ENCODE results near the gene GRM4.

DNA sequence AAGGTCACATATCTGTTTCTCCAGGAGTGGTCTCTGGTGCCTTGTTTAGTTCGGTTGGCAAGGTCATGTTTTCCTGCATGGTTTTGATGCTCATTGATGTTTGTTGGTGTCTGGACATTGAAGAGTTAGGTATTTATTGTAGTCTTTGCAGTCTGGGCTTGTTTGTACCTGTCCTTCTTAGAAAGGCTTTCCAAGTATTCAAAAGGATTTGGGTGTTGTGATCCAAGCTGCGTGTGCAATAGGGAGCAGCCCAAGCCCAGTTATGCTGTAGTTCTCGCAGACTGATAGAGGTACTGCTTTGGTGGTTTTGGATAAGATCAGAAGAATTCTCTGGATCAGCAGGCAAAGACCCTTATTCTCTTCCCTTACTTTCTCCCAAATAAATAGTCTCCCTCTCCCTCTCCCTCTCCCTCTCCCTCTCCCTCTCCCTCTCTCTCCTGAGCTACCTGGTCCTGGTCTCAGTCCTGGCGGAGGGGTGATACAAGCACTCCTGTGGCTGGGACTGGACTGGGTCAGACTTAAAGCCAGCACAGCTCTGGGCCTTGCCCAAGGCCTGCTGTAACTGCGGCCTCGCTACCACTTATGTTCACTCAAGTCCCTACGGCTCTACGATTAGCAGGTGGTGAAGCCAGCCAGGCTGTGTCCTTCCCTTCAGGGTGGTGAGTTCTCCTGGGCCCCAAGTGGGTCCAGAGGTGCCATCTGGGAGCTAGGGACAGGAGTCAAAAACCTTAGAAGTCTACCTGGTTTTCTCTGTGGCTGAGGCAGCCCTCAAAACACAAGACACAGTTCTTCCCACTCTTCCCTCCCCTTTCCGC lies 27.3 kb upstream of the GRM4 start:
- TF ChIP-seq, protein P1, sequence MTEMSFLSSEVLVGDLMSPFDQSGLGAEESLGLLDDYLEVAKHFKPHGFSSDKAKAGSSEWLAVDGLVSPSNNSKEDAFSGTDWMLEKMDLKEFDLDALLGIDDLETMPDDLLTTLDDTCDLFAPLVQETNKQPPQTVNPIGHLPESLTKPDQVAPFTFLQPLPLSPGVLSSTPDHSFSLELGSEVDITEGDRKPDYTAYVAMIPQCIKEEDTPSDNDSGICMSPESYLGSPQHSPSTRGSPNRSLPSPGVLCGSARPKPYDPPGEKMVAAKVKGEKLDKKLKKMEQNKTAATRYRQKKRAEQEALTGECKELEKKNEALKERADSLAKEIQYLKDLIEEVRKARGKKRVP (CRISPR knock-in tag; IDR thresholded peaks at IDR 0.05): no peak
- TF ChIP-seq NRF1 (conservative IDR thresholded peaks at IDR 0.05 in 1 of 2, IDR thresholded peaks at IDR 0.05 in 1 of 2) (no peak), NFRKB (IDR thresholded peaks at IDR 0.05; ENCODE audit: low read depth) (no peak), MCM2 (IDR thresholded peaks at IDR 0.05; ENCODE audit: low read depth) (no peak), CREB1 (IDR thresholded peaks at IDR 0.05) (no peak), CREB1 (CRISPR knock-in tag; IDR thresholded peaks at IDR 0.05) (no peak), RAD21 (CRISPR knock-in tag; conservative IDR thresholded peaks at IDR 0.05 in 1 of 2, IDR thresholded peaks at IDR 0.05 in 1 of 2) (no peak), PML (IDR thresholded peaks at IDR 0.05; ENCODE audit: low read length) (no peak), SIN3A (IDR thresholded peaks at IDR 0.05; ENCODE audit: borderline replicate concordance in 2 of 2, control insufficient read depth in 1 of 2, low read depth in 2 of 2, low read length in 2 of 2) (no peak), POLR2A (conservative IDR thresholded peaks at IDR 0.05) (no peak), SP2 (IDR thresholded peaks at IDR 0.05; ENCODE audit: extremely low read depth, low read depth, low read length, poor library complexity, severe bottlenecking) (no peak)
- TF ChIP-seq, protein P2, sequence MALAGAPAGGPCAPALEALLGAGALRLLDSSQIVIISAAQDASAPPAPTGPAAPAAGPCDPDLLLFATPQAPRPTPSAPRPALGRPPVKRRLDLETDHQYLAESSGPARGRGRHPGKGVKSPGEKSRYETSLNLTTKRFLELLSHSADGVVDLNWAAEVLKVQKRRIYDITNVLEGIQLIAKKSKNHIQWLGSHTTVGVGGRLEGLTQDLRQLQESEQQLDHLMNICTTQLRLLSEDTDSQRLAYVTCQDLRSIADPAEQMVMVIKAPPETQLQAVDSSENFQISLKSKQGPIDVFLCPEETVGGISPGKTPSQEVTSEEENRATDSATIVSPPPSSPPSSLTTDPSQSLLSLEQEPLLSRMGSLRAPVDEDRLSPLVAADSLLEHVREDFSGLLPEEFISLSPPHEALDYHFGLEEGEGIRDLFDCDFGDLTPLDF (CRISPR knock-in tag; IDR thresholded peaks at IDR 0.05): no peak
- TF ChIP-seq, protein P3, sequence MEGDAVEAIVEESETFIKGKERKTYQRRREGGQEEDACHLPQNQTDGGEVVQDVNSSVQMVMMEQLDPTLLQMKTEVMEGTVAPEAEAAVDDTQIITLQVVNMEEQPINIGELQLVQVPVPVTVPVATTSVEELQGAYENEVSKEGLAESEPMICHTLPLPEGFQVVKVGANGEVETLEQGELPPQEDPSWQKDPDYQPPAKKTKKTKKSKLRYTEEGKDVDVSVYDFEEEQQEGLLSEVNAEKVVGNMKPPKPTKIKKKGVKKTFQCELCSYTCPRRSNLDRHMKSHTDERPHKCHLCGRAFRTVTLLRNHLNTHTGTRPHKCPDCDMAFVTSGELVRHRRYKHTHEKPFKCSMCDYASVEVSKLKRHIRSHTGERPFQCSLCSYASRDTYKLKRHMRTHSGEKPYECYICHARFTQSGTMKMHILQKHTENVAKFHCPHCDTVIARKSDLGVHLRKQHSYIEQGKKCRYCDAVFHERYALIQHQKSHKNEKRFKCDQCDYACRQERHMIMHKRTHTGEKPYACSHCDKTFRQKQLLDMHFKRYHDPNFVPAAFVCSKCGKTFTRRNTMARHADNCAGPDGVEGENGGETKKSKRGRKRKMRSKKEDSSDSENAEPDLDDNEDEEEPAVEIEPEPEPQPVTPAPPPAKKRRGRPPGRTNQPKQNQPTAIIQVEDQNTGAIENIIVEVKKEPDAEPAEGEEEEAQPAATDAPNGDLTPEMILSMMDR (IDR thresholded peaks at IDR 0.05 in 2 of 3, conservative IDR thresholded peaks at IDR 0.05 in 1 of 3; ENCODE audit: insufficient read depth in 2 of 3, low read depth in 1 of 3, low read length in 3 of 3): no peak
- TF ChIP-seq, protein P4, sequence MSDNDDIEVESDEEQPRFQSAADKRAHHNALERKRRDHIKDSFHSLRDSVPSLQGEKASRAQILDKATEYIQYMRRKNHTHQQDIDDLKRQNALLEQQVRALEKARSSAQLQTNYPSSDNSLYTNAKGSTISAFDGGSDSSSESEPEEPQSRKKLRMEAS (CRISPR knock-in tag; IDR thresholded peaks at IDR 0.05): no peak
- TF ChIP-seq, protein P5, sequence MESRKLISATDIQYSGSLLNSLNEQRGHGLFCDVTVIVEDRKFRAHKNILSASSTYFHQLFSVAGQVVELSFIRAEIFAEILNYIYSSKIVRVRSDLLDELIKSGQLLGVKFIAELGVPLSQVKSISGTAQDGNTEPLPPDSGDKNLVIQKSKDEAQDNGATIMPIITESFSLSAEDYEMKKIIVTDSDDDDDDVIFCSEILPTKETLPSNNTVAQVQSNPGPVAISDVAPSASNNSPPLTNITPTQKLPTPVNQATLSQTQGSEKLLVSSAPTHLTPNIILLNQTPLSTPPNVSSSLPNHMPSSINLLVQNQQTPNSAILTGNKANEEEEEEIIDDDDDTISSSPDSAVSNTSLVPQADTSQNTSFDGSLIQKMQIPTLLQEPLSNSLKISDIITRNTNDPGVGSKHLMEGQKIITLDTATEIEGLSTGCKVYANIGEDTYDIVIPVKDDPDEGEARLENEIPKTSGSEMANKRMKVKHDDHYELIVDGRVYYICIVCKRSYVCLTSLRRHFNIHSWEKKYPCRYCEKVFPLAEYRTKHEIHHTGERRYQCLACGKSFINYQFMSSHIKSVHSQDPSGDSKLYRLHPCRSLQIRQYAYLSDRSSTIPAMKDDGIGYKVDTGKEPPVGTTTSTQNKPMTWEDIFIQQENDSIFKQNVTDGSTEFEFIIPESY (CRISPR knock-in tag; IDR thresholded peaks at IDR 0.05): no peak
